HCEC 1CT (cell line): Measurements from ENCODE around the gene SETD2.
"Not testable (repeated sequence)": the region's sequence is repeated elsewhere in the genome, so short reads cannot be mapped to it uniquely, and the experiment has no call there.

Source experiments
- DNase-seq: peaks from one replicate; pipeline ENCODE4 v3.0.0-alpha.2; 2017

Gene SETD2

GRCh38 chr3:47026432-47026831, 137.5 kb downstream of the SETD2 start:
- not testable (repeated sequence) for DNase-seq

GRCh38 chr3:47024932-47025331, 139.0 kb downstream of the SETD2 start:
- no peak for DNase-seq

DNA sequence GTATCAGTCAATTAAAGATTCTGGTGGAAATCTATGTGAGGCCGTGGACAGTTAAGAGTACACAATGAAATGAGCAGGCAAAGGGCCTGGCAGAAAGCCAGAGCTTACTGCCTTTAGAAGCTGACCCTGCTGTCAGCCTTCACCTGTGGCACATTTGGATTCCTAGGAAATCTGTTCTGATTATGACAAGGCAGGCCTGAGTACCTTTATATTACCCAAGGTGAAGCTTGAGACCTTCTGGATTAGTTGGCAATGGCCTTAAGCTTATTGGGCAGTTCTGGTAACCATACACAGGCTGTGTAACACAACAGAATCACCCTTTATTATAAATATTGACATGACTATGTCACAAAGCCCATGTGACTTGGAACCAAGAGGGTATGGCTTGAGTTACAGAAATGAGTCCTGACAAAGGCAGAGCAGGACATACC, 141.3 kb downstream of the SETD2 start:
- no peak for DNase-seq

GRCh38 chr3:47020311-47020710, 143.6 kb downstream of the SETD2 start:
- no peak for DNase-seq

DNA sequence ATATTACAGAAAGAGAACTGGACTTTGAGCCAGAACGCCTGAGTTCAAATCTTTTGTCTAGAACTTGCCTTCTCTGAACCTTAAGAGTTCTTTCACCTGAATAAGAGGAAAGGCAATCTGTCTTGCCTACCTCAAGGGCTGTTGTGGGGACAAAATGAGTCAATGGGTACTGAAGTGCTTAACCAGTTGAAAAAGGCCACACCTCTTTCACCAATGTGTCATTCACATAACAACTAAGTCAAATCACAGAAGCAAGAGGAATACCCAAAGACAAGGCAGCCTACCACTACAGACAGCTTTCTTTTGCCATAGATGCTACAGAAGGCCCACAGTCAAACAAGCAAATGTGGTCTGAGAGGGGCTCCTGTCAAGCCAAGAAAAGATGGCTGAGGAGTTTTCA, 144.7 kb downstream of the SETD2 start:
- no peak for DNase-seq

DNA sequence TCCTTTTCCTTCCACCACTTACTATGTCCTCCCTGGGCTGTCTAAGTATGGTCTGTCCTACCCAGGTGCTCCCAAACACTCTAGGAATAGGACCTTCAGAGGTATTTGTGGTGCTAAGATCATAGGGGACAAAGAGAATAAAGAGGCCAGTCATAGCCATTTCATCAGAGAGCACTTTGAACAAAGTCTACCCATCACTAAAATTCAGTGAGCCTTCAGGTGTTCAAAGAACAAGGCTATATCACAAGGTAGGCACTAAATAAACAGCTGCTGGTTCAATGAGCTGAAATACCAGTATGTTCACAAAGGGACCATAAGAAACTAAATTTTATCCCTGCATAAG, 145.7 kb downstream of the SETD2 start:
- DNase-seq: no peak

GRCh38 chr3:47017504-47018268, 146.2 kb downstream of the SETD2 start:
- no peak for DNase-seq

- DNase-seq: peak; percentile 70
Measured at GRCh38 chr3:47016934-47017435, 146.9 kb downstream of the SETD2 start.

DNA sequence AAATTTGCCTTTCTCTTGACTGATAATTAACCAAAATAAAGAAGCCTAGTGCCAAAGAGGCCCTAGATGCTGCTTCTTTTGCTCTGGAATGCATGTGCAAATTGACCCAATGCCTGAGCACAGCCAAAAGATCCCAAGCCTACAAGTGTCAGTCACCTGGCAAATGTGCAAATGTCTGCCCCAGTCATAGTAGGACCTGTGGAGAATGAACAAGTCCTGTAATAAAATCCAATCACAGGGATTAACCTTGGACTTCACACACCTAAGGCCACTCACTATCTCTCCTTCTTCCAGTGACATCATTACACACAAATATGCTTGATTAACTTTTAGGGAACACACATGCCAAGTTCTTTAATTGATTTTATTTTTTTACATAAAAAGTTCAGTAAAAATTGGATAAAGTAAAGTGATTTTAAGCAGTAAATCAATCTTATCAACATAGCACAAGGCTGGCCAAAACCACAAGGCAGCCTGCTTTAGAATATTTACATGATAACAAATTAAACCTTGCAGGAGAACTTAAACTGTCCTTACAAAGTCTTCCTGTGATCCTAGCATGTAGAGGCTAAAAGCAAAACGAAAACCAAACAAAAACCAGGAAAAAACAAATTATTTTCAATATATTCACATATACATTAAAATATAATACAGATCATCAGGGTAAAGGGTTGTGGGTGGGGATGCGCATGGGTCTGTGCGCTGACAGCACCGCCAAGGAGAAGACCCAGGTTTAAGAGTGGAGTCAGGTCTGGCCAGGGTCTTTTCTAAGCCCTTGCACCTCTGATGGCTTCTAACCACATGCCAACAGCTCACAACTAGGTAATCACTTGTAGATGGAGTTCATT, 147.6 kb downstream of the SETD2 start:
- DNase-seq: no peak

- no peak for DNase-seq
Measured at GRCh38 chr3:47015151-47015550, 148.8 kb downstream of the SETD2 start.

DNA sequence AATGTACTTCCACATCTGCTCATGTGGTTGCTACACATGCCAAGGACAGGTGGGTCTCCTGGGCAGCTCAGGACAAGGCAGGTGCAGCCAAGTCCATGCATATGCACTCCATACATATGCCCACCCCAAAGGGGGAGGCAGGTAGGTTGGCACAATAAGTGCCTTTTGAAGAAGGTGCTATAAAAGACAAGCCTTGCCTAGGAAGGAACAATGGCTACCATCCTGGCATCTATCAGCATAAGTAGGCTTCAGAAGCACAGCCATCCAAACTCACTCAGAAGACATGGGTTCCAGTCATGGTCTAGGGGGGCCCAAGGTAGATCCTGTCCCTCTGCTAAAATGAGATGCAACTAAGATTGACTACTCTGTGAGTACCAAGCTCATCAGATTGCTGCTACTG, 149.9 kb downstream of the SETD2 start:
- no peak for DNase-seq

DNA sequence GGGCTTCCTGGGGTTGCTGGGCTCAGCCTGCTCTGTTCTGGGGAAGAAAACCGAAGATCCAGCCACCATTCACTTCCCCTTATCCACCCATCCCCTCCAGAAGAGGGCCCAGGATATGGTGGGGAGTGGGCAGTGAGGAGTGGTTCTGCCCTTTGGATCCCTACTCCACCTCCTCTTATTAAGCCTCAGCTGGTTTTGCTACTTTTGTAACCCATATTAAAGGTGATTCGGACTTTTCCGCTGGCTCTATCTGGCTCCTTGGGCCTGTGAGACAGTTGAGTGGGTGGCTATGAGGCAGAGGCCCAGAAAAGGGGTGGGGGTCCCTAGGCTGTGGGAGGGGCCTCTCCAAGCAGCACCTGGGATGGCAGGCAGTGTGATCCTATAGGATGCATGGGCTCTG, 150.7 kb downstream of the SETD2 start:
- no peak for DNase-seq

GRCh38 chr3:47012342-47013230, 151.3 kb downstream of the SETD2 start:
- no peak for DNase-seq

- no peak for DNase-seq
Measured at GRCh38 chr3:47011371-47011770, 152.5 kb downstream of the SETD2 start.

DNA sequence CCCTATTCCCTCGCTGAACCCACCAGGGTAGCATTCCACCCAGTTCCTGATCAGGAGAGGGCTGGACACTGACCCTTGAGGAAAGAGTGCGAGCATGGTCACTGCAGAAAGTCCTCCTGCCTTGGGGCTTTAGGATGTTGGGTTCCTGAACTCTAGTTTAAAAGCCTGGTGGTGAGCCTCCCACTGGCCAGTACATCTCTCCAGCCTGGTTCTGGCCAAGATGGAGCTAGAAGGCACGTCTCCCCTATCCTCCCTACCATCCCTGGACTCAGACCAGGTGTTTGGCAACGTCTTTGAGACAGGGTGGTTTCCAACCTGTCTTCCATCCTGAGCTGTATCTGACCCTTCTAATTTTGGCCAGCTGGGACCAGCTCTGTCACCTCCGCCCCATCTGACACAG, 153.0 kb downstream of the SETD2 start:
- DNase-seq: no peak

- DNase-seq: no peak
Measured at GRCh38 chr3:47010111-47010712, 153.7 kb downstream of the SETD2 start.

DNA sequence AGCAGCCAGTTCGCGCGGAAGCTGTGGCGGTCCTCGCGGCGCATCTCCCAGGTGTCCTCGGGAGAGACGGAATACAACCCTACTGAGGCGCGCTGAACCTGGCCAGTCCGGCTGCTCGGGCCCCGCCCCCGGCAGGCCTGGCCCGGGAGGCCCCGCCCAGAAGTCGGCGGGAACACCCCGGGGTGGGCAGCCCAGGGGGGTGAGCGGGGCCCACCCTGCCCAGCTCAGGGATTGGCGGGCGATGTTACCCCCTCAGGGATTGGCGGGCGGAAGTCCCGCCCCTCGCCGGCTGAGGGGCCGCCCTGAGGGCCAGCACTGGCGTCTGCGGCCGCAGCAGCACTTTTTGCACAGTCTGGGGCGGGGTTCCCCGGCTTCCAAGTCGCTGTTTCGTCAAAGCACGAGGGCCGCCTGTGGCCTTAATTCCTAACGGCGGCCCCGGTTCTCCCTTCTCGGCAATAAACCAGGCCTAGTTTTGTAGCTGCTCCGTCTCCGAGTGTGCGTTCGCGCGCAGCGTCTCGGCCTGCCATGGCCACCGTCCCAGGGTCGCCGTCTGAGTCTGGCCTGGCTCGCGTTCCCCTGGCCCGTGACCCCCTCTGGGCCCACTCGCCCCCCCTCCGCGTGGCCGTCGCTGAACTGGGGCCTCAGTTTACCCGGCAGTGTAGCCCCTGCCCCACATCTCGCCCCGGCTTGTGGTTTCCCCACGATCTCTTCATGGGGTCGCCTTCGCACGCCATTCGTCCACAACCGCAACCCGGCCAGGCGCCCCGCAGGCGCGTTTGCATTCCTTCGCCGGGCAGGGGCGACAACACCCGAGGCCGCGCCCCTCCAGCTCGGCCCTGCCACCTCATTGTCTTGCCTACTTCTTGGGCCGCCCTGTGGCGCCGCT, 154.4 kb downstream of the SETD2 start:
- DNase-seq: peak; percentile 88

DNA sequence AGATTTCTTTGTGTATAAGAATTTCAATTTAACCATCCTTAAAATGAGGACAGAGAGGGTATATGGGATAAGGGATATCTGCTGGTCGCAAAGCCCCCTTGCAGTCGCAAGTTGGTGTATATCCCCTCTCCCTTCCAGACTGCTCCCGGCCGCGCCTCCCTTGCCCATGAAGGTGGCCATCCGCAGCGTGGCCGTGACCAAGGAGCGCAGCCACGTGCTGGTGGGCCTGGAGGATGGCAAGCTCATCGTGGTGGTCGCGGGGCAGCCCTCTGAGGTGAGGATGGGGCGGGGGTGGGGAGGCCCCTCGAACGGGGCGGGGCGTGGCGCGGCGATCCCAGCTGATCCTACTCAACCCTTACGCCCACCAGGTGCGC, 155.1 kb downstream of the SETD2 start:
- no peak for DNase-seq

- no peak for DNase-seq
Measured at GRCh38 chr3:47008234-47008796, 155.6 kb downstream of the SETD2 start.

GRCh38 chr3:47007482-47008233, 156.3 kb downstream of the SETD2 start:
- no peak for DNase-seq

GRCh38 chr3:47007001-47007400, 156.9 kb downstream of the SETD2 start:
- no peak for DNase-seq
